WTC11 (cell line): Measurements from ENCODE around the gene ANAPC4. TPM values are rescaled to one million over a fixed set of nuclear protein-coding genes. Genes with fewer than 3 reads are reported as not detected.

Experiments
- ATAC-seq: fragments of 200-7000 bp; cut with Tn5 transposase; 2 replicates; pipeline ENCODE4 v1.10.0; 2021; ENCODE audit warnings: mild to moderate bottlenecking, moderate library complexity
- CTCF ChIA-PET: fragments of 300-600 bp; sonication (Branson Sonifier 250); formaldehyde crosslinking; loops from one replicate; lab custom pipeline; 2021; ENCODE audit warnings: antibody characterized with exemption; lab: Charles Lee
- POLR2A ChIA-PET: fragments of 350-600 bp; sonication (Branson Sonifier 250); formaldehyde crosslinking; loops from one replicate; lab custom pipeline; 2021; ENCODE audit warnings: antibody characterized with exemption; lab: Charles Lee
- DNase-seq: peaks from one replicate; pipeline ENCODE4 v3.0.0; 2021; ENCODE audit warnings: low spot score
- H3K27ac Mint-ChIP-seq: 2 replicates; pipeline ENCODE4 v1.8.0; 2021; ENCODE audit warnings: mixed read lengths
- H3K27me3 Mint-ChIP-seq: 2 replicates; pipeline ENCODE4 v1.8.0; 2021; ENCODE audit warnings: low read depth, mild to moderate bottlenecking, moderate library complexity, mixed read lengths
- H3K36me3 Mint-ChIP-seq: 2 replicates; pipeline ENCODE4 v1.8.0; 2021; ENCODE audit warnings: mixed read lengths
- H3K4me1 Mint-ChIP-seq: 2 replicates; pipeline ENCODE4 v1.8.0; 2022; ENCODE audit warnings: mixed read lengths
- H3K4me3 Mint-ChIP-seq: 2 replicates; pipeline ENCODE4 v1.8.0; 2021; ENCODE audit warnings: mild to moderate bottlenecking, moderate library complexity, mixed read lengths
- H3K9me3 Mint-ChIP-seq: 2 replicates; pipeline ENCODE4 v1.8.0; 2021; ENCODE audit warnings: mixed read lengths
- CDX4 ChIP-seq: fragments of 250-450 bp; sonication (Bioruptor Pico); IDR thresholded peaks from 2 replicates; pipeline ENCODE4 v1.9.0; 2021; ENCODE audit warnings: moderate library complexity, mild to moderate bottlenecking, inconsistent platforms, borderline replicate concordance
- CREM ChIP-seq: sonication (generic); formaldehyde crosslinking; IDR thresholded peaks from 2 replicates; pipeline ENCODE4 v1.8.1; 2022; ENCODE audit warnings: mild to moderate bottlenecking, missing genetic modification reagents, moderate library complexity
- E2F4 ChIP-seq: sonication (generic); formaldehyde crosslinking; IDR thresholded peaks from 2 replicates; pipeline ENCODE4 v1.8.1; 2022; ENCODE audit warnings: low read depth, mild to moderate bottlenecking, moderate library complexity, missing genetic modification reagents, borderline replicate concordance
- E2F5 ChIP-seq: sonication (generic); formaldehyde crosslinking; IDR thresholded peaks from 2 replicates; pipeline ENCODE4 v1.8.1; 2022; ENCODE audit warnings: mild to moderate bottlenecking, moderate library complexity, missing genetic modification reagents
- ETV6 ChIP-seq: sonication (generic); formaldehyde crosslinking; IDR thresholded peaks from 2 replicates; pipeline ENCODE4 v1.8.1; 2022; ENCODE audit warnings: mild to moderate bottlenecking, missing genetic modification reagents
- FOXJ3 ChIP-seq: sonication (generic); formaldehyde crosslinking; IDR thresholded peaks from 2 replicates; pipeline ENCODE4 v1.9.0; 2021; ENCODE audit warnings: missing genetic modification reagents, mild to moderate bottlenecking, borderline replicate concordance
- HMGA2 ChIP-seq: fragments of 250-450 bp; sonication (Bioruptor Pico); IDR thresholded peaks from 2 replicates; pipeline ENCODE4 v1.4.0; 2021; ENCODE audit warnings: mild to moderate bottlenecking, moderate library complexity
- JUN ChIP-seq: sonication (generic); formaldehyde crosslinking; IDR thresholded peaks from 2 replicates; pipeline ENCODE4 v1.8.0; 2023; ENCODE audit warnings: mild to moderate bottlenecking, missing genetic modification reagents
- NFYB ChIP-seq: sonication (generic); formaldehyde crosslinking; conservative IDR thresholded peaks from 2 replicates; pipeline ENCODE4 v1.8.0; 2022; ENCODE audit warnings: low read depth, missing genetic modification reagents
- PRDM15 ChIP-seq: sonication (generic); formaldehyde crosslinking; IDR thresholded peaks from 2 replicates; pipeline ENCODE4 v1.8.0; 2022; ENCODE audit warnings: missing genetic modification reagents
- SMAD4 ChIP-seq: sonication (generic); formaldehyde crosslinking; IDR thresholded peaks from 2 replicates; pipeline ENCODE4 v1.8.0; 2022; ENCODE audit warnings: mild to moderate bottlenecking, missing genetic modification reagents
- STAT6 ChIP-seq: sonication (generic); formaldehyde crosslinking; conservative IDR thresholded peaks from 2 replicates; pipeline ENCODE4 v1.8.1; 2023; ENCODE audit warnings: mild to moderate bottlenecking, low read depth, missing genetic modification reagents, moderate library complexity
- TP53 ChIP-seq: sonication (generic); formaldehyde crosslinking; IDR thresholded peaks from 2 replicates; pipeline ENCODE4 v1.8.1; 2023; ENCODE audit warnings: mild to moderate bottlenecking, missing genetic modification reagents
- ZNF121 ChIP-seq: sonication (generic); formaldehyde crosslinking; IDR thresholded peaks from 2 replicates; pipeline ENCODE4 v1.8.0; 2023; ENCODE audit warnings: missing genetic modification reagents
- ZNF396 ChIP-seq: fragments of 250-450 bp; sonication (Bioruptor Pico); IDR thresholded peaks from 2 replicates; pipeline ENCODE4 v1.8.0; 2021; ENCODE audit warnings: mild to moderate bottlenecking, moderate library complexity, borderline replicate concordance
- ZNF423 ChIP-seq: fragments of 250-450 bp; sonication (Bioruptor Pico); IDR thresholded peaks from 2 replicates; pipeline ENCODE4 v2.1.2; 2022; ENCODE audit warnings: mild to moderate bottlenecking, moderate library complexity
- ZNF532 ChIP-seq: fragments of 250-450 bp; sonication (Bioruptor Pico); IDR thresholded peaks from 2 replicates; pipeline ENCODE4 v1.9.0; 2021; ENCODE audit warnings: mild to moderate bottlenecking, borderline replicate concordance
- total RNA-seq: library from RNA; stranded (reverse); gene quantifications from 3 replicates; pipeline ENCODE4 v1.2.3, GENCODE V29; 2021

ANAPC4 gene
- total RNA-seq, 1 experiment from 2014 or later, result 40.5 TPM

- no peak for ATAC-seq
- no peaks in the 10 kb centered on the region for H3K9me3 Mint-ChIP-seq
- no peak for DNase-seq
- POLR2A ChIA-PET, result no interaction called here
- peaks cover 69% of the 10 kb centered on the region for H3K36me3 Mint-ChIP-seq
- no peak overlapping the region for H3K27ac Mint-ChIP-seq
- H3K4me3 Mint-ChIP-seq, result no peak overlapping the region
- CTCF ChIA-PET, result no interaction called here
- no peak for TF ChIP-seq STAT6
- no peak for TF ChIP-seq E2F5
- TF ChIP-seq CDX4 (CRISPR knock-in tag), result no peak
- TF ChIP-seq JUN (CRISPR knock-in tag), result no peak
- TF ChIP-seq TP53 (CRISPR knock-in tag), result no peak
- H3K27me3 Mint-ChIP-seq, result no peaks in the 10 kb centered on the region
- H3K4me1 Mint-ChIP-seq, result no peaks in the 10 kb centered on the region
Measured at GRCh38 chr4:25410820-25411529, 33.9 kb downstream of the ANAPC4 start.

- no peaks in the 10 kb centered on the region for H3K4me1 Mint-ChIP-seq
- H3K4me3 Mint-ChIP-seq, result no peak overlapping the region
- no peak overlapping the region for H3K27ac Mint-ChIP-seq
- DNase-seq, result no peak
- H3K27me3 Mint-ChIP-seq, result no peaks in the 10 kb centered on the region
- TF ChIP-seq TP53 (CRISPR knock-in tag), result no peak
- TF ChIP-seq HMGA2 (CRISPR knock-in tag), result no peak
- no peak for TF ChIP-seq SMAD4 (CRISPR knock-in tag)
- no peak for TF ChIP-seq CREM (CRISPR knock-in tag)
- no peak for TF ChIP-seq ZNF121 (CRISPR knock-in tag)
- TF ChIP-seq NFYB (CRISPR knock-in tag), result no peak
- no peak for TF ChIP-seq FOXJ3 (CRISPR knock-in tag)
- TF ChIP-seq ZNF532 (CRISPR knock-in tag), result no peak
- no peak for TF ChIP-seq ZNF396 (CRISPR knock-in tag)
- no peak for TF ChIP-seq E2F4
- no peak for TF ChIP-seq PRDM15 (CRISPR knock-in tag)
- no peak for TF ChIP-seq ETV6
- no peak for TF ChIP-seq ZNF423
- TF ChIP-seq, all 79 proteins: peak for 0
- ChIA-PET POLR2A (no interaction called here), CTCF (no interaction called here)
- no peaks in the 10 kb centered on the region for H3K9me3 Mint-ChIP-seq
- ATAC-seq, result no peak
- peaks cover 68% of the 10 kb centered on the region for H3K36me3 Mint-ChIP-seq
Measured at GRCh38 chr4:25413261-25413660, 36.2 kb downstream of the ANAPC4 start.
